NCI-H1930 (cell line): ENCODE data around the gene APLN.

Experiments used
- DNase-seq, 2 experiments: peaks; one replicate each; lab custom pipeline; 2025; lab: John Stamatoyannopoulos, UW

APLN gene

GRCh38 chrX:129640737-129641136 is 14.0 kb downstream of the APLN start:
- DNase-seq, result no peak

DNA sequence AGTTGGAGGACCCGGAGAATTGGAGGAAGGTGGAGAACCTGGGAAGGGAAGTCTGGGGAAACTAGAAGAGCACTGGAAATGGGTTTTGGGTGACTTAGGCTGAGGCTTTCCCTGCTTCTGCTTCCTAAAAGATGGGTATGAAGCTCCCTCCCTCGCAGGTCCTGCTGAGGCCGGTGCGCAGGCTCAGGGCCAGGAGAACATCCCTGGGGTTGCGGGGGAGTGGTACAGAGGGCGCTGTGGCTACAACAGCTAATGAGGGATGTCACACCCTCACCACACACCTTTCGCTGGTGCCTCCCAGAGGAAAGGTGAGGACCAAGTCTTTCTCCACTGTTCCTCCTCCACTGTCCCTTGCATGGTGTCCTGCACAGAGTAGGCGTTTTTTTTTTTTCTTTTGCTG is 15.8 kb downstream of the APLN start:
- no peak for DNase-seq

GRCh38 chrX:129637217-129638109 is 17.3 kb downstream of the APLN start:
- peak; percentile 20 to 46 for DNase-seq

- no peak for DNase-seq
Measured at GRCh38 chrX:129636175-129636681, 18.5 kb downstream of the APLN start.

DNA sequence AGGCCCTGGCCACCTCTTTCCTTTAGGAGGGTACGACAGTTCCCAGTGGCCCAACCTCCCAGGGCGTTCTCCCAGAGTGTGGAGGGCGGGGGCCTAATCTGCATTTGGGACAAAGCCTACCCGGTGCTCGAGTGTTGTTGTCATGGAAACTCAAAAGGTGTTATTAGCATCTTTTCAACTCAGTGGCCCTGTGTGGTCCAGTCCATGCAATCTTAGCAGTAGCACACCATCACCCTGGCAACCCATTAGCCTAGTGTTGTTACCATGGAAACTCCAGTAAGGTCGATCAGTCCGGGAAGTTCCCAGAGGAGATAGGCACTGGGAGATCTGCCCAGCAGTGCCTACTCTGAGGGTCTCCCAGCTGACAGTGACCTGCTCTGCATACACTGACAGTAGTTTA is 20.2 kb downstream of the APLN start:
- no peak for DNase-seq

GRCh38 chrX:129632443-129632842 is 22.3 kb downstream of the APLN start:
- DNase-seq, result no peak

DNA sequence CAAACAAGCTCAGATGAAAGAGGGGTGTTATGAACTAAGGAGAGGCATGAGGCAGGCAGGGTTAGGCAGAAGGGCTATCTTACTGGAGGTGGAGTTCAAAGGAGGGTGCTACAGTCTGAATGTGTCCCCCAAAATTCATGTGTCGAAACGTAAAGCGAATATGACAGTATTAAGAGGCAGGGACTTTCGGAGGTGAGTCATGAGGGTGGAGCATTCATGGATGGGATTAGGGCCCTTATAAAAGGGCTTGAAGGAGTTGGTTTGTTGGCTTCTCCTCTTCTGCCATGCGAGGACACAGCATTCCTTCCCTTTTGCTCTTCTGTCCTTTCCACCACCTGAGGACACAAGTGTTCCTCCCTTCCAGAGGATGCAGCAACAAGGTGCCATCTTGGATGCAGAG is 22.9 kb downstream of the APLN start:
- DNase-seq, result no peak

- no peak for DNase-seq
Measured at GRCh38 chrX:129629837-129630236, 24.9 kb downstream of the APLN start.

GRCh38 chrX:129626026-129626425 is 28.7 kb downstream of the APLN start:
- no peak for DNase-seq

DNA sequence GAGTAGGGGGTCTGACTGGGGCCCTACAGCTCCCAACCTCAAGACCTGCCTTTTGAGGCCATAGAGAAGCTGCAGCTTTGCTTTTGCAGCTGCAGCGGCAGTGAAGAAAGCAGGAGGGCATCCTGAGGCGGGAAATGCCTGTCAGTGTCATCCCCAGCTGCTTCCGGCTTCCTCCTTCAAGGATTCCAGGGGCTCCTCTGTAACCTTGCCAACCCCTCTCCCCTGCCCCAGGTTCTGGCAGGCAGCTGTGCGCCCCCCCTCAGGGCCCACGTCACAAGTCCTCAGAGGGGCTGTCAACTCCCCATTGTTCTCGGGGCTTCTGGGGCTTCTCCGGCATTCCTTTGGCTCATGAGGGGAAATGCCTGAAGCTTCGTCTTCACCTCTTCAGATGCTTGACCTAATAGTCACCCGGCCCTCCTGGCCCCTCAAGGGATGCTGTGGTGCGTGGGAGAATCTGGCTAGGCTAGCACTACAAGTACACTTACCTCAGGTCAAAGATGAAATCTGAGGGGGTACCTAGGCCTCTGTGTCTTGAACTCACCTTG is 31.9 kb downstream of the APLN start:
- no peak for DNase-seq

DNA sequence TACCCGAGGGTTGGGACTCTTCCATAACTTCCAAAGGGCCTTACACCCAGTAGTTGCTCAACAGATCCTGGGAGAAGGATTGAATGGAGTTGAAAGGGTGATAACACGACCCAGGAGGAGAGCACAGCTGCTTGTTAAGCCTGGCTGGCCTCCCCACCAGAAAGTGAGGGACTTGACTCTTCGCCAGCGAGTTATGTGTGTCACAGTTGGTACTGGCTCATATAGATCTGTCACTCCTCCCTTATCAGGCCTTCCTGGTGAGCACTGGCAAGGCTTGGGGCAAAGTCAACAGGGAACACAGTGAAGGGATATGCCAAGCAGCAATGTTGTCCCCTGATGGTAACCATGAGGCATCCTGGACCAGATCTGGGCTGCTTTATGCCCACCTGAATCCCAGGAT is 35.8 kb downstream of the APLN start:
- DNase-seq, result no peak

DNA sequence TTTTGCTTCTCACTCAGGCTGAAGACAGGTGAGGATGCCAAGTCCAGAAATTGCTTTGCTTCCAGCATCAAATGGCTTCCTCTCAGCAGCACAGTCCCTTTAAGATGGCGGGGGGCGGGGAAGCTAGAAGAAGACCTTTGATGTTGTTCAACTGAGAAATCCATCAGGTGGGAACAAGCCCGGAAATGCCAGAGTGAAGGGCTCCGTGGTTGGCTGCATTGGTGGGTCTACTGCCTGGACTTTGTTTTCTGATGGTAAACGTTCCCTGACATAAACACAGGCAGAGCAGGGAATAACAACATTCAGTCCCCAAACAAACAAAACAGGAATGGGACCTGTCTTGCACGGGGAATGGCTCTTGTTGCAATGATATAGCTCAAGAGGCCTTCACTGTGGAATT is 37.3 kb downstream of the APLN start:
- no peak for DNase-seq

DNA sequence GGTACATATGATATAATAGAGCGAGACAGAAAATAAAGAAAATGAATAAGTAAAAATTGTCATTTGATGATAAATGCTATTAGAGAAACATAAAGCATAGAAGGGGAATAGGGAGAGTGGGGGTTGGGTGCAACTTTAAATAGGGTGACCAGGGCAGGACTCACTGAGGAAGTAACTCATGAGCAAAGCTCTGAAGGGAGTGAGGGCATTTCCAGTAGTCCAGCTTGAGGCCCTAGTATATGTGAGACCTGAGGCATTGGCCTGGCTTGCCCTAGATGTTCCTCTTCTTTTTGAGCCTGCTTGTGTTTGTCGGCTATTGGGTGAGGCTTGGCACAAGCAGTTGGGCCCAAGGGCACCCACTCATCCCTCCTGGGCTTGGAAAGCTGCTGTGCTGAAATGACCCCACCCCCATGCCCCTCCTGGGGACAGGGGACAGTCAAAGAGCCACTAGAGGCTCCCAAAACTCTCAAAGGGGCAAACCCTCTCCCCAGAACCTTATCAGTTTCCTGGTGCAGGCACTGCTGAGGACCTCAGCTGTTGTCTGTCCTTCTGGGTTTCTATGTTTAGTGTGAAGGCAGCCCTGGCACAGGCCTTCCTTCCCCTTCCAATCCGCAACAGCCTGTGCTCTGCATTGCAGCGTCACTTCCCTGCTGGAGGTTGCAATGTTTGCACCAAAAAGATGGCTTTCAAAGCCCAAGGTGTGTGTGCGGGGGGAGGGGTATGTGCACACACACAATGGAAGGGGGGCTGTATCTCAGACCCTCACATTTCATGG is 40.1 kb downstream of the APLN start:
- no peak for DNase-seq

- no peak for DNase-seq
Measured at GRCh38 chrX:129613596-129613995, 41.2 kb downstream of the APLN start.

DNA sequence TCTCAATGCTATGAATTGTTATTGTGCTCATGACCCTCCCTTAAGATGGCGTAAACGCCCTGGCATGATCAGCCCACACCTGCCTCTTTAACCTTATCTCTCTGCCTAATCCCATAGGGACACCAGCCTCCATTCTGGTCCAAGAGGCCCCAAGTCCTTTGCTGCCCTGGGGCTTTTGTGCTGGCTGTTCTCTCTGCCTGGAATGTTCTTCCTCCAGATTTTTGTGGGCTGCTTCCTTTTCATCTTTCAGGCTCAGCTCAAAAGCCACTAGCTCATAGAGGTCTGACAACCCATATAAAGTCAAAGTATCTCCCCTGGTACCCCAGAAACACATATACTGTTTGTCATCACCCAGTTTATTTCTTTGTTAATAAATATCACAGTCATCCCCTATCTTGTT is 42.4 kb downstream of the APLN start:
- DNase-seq, result no peak

- no peak for DNase-seq
Measured at GRCh38 chrX:129609395-129609794, 45.4 kb downstream of the APLN start.

- DNase-seq, result no peak
Measured at GRCh38 chrX:129608496-129608895, 46.3 kb downstream of the APLN start.

GRCh38 chrX:129606918-129607317 is 47.8 kb downstream of the APLN start:
- DNase-seq, result peak; percentile 21 to 35

DNA sequence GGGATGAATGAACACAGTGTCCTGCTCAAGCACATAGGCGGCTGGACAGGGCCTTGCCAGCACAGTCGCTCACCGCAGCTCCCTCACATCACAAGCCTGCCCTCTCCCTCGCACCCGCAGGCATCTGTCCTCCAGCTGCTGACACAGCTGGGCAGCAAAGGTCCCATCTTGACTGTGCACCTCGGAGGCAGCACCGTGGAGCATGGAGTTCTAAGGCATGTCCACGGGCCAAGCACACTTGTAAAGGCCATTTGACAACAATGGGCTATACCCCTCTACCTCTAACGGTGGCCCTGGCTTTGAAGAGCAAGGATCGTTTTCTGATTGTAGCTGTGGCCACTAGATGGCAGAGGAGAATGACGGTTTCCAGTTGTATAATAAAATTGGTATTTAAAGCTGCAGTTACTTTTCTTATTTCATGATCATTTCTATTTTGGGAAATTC is 53.8 kb downstream of the APLN start:
- peak in 1 of 2 experiments; percentile 8 for DNase-seq

DNA sequence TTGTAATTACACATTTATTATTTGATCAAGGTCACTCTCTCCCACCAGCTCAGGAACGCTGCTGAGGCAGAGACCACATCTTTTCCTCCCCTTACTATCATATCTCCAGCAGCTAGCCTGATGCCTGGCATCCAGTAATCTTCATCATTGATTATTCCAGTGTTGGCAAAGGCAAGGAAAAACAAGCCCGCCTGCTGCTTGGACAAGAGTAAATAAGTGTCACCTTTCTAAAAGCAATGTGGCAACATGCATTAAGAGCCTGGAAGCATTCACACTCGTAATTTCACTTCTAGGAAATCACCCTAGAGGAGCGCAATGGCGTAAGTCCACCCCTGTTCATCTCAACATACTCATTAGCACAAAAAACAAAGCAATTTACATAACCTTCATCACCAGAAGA is 54.8 kb downstream of the APLN start:
- DNase-seq, result no peak

- DNase-seq, result no peak
Measured at GRCh38 chrX:129599499-129599898, 55.3 kb downstream of the APLN start.

DNA sequence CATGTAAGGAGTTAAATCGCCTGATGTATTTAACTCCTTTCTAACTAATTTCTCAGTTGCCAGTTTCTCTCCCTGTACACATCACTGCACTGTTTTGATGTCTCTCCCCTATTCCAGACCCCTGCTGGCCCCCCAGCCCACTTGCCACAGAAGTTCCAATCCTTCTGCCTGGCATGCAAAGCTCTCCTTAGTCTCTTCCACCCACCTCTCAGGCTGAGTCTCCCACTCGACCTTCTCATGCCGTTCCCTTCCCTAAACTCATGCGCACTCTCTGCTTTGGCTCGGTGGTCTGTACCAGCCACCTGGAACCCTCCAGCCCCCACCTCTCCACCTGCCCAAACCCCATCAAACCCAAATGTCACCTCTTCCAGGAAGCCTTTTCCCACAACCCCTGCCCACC is 56.9 kb downstream of the APLN start:
- no peak for DNase-seq

GRCh38 chrX:129596077-129596476 is 58.7 kb downstream of the APLN start:
- no peak for DNase-seq
